MCF 10A (cell line): Measurements from ENCODE around the gene RBP7. TPM values are rescaled to one million over a fixed set of nuclear protein-coding genes. Genes with fewer than 3 reads are reported as not detected.

Experiments used
- BruUV-seq: library from RNA; stranded (reverse); fragments of 400-500 nt; replicated peaks from 2 replicates; lab custom pipeline; 2021; lab: Mats Ljungman, UMichigan
- CTCF ChIA-PET: fragments of 300-600 bp; sonication (Branson Sonifier 250); formaldehyde crosslinking; extraction: SDS; loops from one replicate; lab custom pipeline; 2021; ENCODE audit warnings: antibody characterized with exemption, inconsistent platforms; lab: Yijun Ruan, JAX
- POLR2A ChIA-PET: fragments of 300-600, 350-650 bp; sonication (Branson Sonifier 250); formaldehyde crosslinking; extraction: SDS; loops from one replicate; lab custom pipeline; 2020; ENCODE audit warnings: antibody characterized with exemption, inconsistent platforms; lab: Yijun Ruan, JAX
- DNase-seq: peaks from one replicate; pipeline ENCODE4 v3.0.0-alpha.2; 2018; ENCODE audit not compliant: unreplicated experiment
- H3K27ac Mint-ChIP-seq: one replicate; pipeline ENCODE4 v1.8.0; 2022; ENCODE audit warnings: mild to moderate bottlenecking, low read depth, mixed read lengths; ENCODE audit not compliant: unreplicated experiment
- H3K27me3 Mint-ChIP-seq: one replicate; pipeline ENCODE4 v1.8.0; 2022; ENCODE audit warnings: mixed read lengths; ENCODE audit not compliant: insufficient read depth, unreplicated experiment
- H3K36me3 Mint-ChIP-seq: one replicate; pipeline ENCODE4 v1.8.0; 2022; ENCODE audit warnings: mild to moderate bottlenecking, moderate library complexity, mixed read lengths; ENCODE audit not compliant: insufficient read depth, unreplicated experiment
- H3K4me1 Mint-ChIP-seq: one replicate; pipeline ENCODE4 v1.8.0; 2022; ENCODE audit warnings: mixed read lengths; ENCODE audit not compliant: insufficient read depth, unreplicated experiment
- H3K4me3 Mint-ChIP-seq: one replicate; pipeline ENCODE4 v1.8.0; 2022; ENCODE audit warnings: mild to moderate bottlenecking, moderate library complexity, mixed read lengths; ENCODE audit not compliant: unreplicated experiment
- H3K9me3 Mint-ChIP-seq: one replicate; pipeline ENCODE4 v1.8.0; 2022; ENCODE audit warnings: mixed read lengths; ENCODE audit not compliant: unreplicated experiment
- intact Hi-C: fragments of 100-400 bp; cut with micrococcal nuclease; formaldehyde crosslinking; loops from 2 replicates; pipeline ENCODE4 v1.14.1; 2022
- total RNA-seq: library from RNA; stranded (reverse); gene quantifications from 2 replicates; pipeline ENCODE4 v1.2.3, GENCODE V29; 2022
- TF ChIP-seq, protein P1 (sequence below): fragments of 200-600 bp; IDR thresholded peaks from one replicate; pipeline ENCODE4 v1.8.0; 2022; ENCODE audit warnings: antibody characterized with exemption, mild to moderate bottlenecking; ENCODE audit not compliant: unreplicated experiment

RBP7 gene
- total RNA-seq, 1 experiment from 2014 or later, result not detected

DNA sequence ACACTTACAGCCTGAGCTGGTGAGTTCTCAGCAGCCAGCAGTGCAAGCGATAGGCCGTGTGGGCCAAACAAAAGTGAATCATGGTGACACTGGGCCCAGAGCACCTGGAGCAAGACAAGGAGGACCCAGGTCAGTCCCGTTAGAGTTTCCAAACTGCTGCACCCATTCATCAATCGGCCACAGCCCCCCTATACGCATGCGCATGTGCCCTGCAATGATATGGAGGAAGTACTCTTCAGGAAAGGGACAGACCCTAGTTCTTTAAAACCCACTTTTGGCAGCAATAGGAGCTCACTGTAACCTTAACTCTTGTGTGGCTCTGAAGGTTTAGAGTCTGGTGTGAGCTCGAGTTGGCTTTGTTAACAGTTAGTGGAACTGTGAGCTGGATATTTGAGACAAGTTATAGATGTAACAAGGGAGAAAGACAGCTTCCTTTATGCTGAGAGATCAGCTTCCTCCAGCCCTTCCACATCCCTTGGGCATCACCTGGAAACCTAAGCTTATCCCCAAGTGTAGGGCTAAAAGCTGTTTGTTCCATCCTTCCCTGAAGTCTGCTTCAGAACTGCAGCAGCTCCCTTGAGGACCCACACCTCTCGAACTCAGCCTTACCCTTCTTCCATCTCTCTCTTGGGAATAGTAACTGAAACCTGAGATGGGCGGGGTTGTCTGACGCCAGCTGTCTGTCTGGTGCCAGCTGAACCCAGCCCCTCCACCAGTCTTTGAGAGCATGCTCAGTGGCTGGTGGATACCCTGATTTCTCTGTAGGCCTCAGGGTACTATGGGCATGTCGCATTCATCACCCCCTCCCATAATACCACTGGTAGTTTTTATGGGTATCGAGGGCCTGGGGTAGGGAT is 36.1 kb upstream of the RBP7 start:
- Mint-ChIP-seq H3K36me3 (peaks cover 17% of the 10 kb centered on the region), H3K27ac (no peak overlapping the region), H3K9me3 (no peaks in the 10 kb centered on the region), H3K4me1 (peaks cover 5% of the 10 kb centered on the region), H3K4me3 (no peak overlapping the region), H3K27me3 (no peaks in the 10 kb centered on the region)
- TF ChIP-seq, protein P1, sequence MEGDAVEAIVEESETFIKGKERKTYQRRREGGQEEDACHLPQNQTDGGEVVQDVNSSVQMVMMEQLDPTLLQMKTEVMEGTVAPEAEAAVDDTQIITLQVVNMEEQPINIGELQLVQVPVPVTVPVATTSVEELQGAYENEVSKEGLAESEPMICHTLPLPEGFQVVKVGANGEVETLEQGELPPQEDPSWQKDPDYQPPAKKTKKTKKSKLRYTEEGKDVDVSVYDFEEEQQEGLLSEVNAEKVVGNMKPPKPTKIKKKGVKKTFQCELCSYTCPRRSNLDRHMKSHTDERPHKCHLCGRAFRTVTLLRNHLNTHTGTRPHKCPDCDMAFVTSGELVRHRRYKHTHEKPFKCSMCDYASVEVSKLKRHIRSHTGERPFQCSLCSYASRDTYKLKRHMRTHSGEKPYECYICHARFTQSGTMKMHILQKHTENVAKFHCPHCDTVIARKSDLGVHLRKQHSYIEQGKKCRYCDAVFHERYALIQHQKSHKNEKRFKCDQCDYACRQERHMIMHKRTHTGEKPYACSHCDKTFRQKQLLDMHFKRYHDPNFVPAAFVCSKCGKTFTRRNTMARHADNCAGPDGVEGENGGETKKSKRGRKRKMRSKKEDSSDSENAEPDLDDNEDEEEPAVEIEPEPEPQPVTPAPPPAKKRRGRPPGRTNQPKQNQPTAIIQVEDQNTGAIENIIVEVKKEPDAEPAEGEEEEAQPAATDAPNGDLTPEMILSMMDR, result no peak
- peak; percentile 33 for DNase-seq
- BruUV-seq, result no TSS peak
- CTCF ChIA-PET, result interaction anchor here (0.6 to 2.2 kb wide), 5 partner anchors 11 to 208 kb away, joined by 3 to 10 read pairs (median 4); partner anchors contain the start of genes LZIC and NMNAT1
- POLR2A ChIA-PET, result interaction anchor here (0.6 to 1.1 kb wide), 2 partner anchors 22 to 32 kb away, joined by 3 read pairs; no protein-coding TSS in a partner anchor
- intact Hi-C loops, result no loop called here

DNA sequence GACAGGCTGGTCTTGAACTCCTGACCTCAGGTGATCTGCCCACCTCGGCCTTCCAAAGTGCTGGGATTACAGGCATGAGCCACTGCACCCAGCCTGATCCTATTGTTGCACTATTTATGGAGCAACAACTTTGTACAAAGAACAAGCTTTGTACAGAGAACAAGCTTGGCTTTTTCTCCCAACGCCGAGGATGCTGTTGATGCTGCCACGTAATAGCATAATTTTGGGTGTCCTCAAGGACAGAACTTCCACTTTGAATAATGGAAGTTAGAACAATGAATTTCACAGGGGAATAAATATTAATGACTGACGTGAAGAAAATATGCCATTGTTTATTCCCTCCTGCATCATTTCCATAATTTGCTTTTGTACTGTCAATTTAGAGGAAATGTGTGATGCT is 12.8 kb upstream of the RBP7 start:
- DNase-seq, result no peak
- Mint-ChIP-seq H3K36me3 (peaks cover 48% of the 10 kb centered on the region), H3K27ac (no peak overlapping the region), H3K4me3 (no peak overlapping the region), H3K27me3 (no peaks in the 10 kb centered on the region), H3K9me3 (no peaks in the 10 kb centered on the region), H3K4me1 (no peaks in the 10 kb centered on the region)
- no TSS peak for BruUV-seq
- ChIA-PET POLR2A (no interaction called here), CTCF (interaction anchor here (1.0 kb wide), 1 partner anchor 33 kb away, joined by 3 read pairs; no protein-coding TSS in a partner anchor)
- intact Hi-C loops, result no loop called here
- TF ChIP-seq, protein P1, result no peak

DNA sequence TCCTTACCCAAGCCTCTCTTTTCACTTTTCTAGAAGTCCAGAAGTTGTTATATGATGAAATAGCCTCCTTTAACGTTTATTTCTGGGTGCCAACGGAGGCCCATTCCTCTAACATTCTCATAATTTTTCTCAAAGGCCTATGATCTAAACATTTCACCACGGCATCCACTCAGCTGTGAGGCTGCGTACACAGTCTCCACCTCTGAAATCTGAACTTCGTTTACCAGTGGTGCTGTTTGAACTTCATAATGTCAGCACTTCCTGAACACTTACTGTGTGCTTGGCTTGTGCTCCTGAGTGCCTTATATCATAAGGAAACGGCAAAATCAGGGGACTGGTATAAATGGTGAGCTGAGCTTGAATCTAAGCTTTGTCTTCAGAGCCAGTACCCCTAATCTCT is 12.0 kb upstream of the RBP7 start:
- CTCF ChIA-PET, result interaction anchor here (0.6 kb wide), 1 partner anchor 110 kb away, joined by 3 read pairs; no protein-coding TSS in a partner anchor
- Mint-ChIP-seq H3K36me3 (peaks cover 44% of the 10 kb centered on the region), H3K4me1 (no peaks in the 10 kb centered on the region), H3K27ac (no peak overlapping the region), H3K4me3 (no peak overlapping the region), H3K27me3 (no peaks in the 10 kb centered on the region), H3K9me3 (no peaks in the 10 kb centered on the region)
- DNase-seq, result no peak
- intact Hi-C loops, result no loop called here
- POLR2A ChIA-PET, result no interaction called here
- no TSS peak for BruUV-seq
- TF ChIP-seq, protein P1, result no peak

DNA sequence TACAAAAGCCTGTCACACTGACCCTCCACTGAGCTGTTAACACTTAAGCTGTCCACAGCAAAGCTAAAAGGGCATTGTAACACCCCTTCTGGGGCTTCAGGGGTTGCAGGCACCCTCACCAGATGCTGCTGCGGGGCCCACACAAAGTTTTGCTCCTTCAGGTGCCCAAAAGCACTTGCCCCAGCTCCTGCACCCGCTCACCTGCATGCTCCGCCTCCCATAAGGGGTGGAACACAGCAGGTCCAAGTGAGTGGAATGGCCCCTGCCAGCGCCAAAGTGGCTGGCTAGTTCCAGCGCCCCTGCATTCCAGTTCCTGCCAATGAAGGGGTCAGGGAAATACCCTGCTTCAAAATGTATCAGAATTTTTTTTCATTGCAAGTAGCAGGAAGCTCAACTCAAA is 7.3 kb upstream of the RBP7 start:
- ChIA-PET POLR2A (interaction anchor here (0.6 to 1.1 kb wide), 3 partner anchors 21 to 137 kb away, joined by 3 to 5 read pairs (median 3); no protein-coding TSS in a partner anchor), CTCF (interaction anchor here (0.6 to 0.9 kb wide), 3 partner anchors 40 to 440 kb away, joined by 3 to 6 read pairs (median 4); no protein-coding TSS in a partner anchor)
- Mint-ChIP-seq H3K36me3 (peaks cover 1% of the 10 kb centered on the region), H3K9me3 (no peaks in the 10 kb centered on the region), H3K27me3 (no peaks in the 10 kb centered on the region), H3K27ac (no peak overlapping the region), H3K4me3 (no peak overlapping the region), H3K4me1 (no peaks in the 10 kb centered on the region)
- no peak for DNase-seq
- TF ChIP-seq, protein P1, result no peak
- no TSS peak for BruUV-seq
- intact Hi-C loops, result no loop called here
